ENCODE results near the gene RETSAT.

DNA sequence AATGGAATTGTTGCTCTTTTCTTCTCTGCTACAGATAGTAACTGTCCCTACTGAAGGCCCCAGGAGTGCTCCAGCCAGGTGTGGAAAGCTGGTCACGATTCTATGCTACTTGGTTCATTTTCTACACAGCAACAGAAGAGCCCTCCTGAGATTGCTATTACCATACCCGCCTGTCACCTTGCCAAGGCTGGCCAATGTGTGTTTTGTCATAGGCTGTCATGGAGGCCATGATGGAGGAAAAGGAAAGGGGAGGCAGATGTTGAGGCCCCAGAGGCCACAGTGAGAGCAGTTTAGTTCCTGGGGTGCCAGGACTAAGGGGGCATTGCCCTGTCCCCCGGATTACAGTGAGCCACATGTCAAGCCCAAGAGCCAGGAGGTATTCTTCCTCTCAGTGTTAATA, 1.2 kb upstream of the RETSAT start:
- TF ChIP-seq ZNF761 (CRISPR knock-in tag; conservative IDR thresholded peaks at IDR 0.05) (no peak), MAFK (conservative IDR thresholded peaks at IDR 0.05 in 1 of 2, IDR thresholded peaks at IDR 0.05 in 1 of 2; ENCODE audit: low read length in 2 of 2) (no peak), PCBP2 (optimal IDR thresholded peaks at IDR 0.05; ENCODE audit: low read depth, low read length, poor library complexity, severe bottlenecking) (no peak), GPN1 (CRISPR knock-in tag; IDR thresholded peaks at IDR 0.05; ENCODE audit: borderline replicate concordance) (no peak), EZH2 (conservative IDR thresholded peaks at IDR 0.05; ENCODE audit: low read depth, low read length) (no peak), CCAR2 (optimal IDR thresholded peaks at IDR 0.05; ENCODE audit: low read depth, low read length) (no peak), ATRX (CRISPR knock-in tag; IDR thresholded peaks at IDR 0.05; ENCODE audit: borderline replicate concordance) (no peak), KMT2B (CRISPR knock-in tag; IDR thresholded peaks at IDR 0.05) (no peak), NR2C2 (CRISPR knock-in tag; IDR thresholded peaks at IDR 0.05; ENCODE audit: borderline replicate concordance) (no peak), ZNF558 (CRISPR knock-in tag; IDR thresholded peaks at IDR 0.05; ENCODE audit: borderline replicate concordance) (no peak), KLF13 (CRISPR knock-in tag; IDR thresholded peaks at IDR 0.05) (no peak)

All from HepG2 (cell line).